Measurements from ENCODE around the gene PAQR4.

Gene PAQR4

DNA sequence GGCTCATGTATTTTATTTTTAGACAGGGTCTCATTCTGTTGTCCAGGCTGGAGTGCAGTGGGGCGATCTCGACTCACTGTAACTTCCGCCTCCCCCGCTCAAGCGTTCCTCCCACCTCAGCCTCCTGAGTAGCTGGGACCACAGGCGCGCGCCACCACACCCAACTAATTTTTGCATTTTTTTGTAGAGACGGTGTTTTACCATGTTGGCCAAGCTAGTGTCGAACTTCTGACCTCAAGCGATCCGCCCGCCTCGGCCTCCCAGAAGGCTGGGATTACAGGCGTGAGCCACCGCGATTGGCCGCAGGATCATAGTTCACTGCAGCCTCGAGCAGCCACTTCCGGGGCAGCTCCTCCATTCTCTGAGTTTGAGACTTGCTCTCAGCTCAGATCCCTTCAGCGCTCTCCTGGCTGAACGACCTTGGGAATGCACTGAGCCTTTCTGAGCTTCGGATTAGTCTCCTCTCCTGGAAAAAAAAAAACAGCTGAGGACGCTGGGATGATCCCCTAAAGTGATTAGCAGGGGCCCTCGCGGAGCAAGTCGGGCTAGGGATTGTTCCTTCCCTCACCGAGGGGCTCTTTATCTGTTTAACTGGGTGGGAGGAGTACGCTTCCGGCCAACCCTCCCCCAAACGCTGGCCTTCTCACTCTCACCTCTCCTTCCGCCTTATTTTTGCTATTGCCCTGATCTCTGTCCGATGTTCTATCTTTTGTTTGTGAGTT, 12.2 kb downstream of the PAQR4 start:
- DNase-seq, result no peak

DNA sequence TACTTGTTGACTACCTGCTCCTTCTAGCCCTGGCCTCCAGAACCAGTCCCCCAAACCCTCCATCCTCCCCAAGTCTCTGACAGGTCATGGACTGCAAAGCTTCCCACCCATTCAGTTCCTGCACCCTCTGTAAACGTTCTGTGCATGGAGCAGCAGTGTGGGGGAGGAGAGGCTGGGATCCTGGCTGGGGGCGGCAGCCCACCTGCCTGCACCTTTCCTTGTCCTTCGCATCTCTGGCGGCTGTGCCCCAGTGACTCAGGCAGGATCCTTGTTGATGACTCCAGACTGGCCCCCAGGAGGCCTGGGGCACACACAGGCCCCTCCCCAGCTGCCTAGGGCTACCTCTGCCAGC, 12.7 kb downstream of the PAQR4 start:
- no peak for DNase-seq

DNA sequence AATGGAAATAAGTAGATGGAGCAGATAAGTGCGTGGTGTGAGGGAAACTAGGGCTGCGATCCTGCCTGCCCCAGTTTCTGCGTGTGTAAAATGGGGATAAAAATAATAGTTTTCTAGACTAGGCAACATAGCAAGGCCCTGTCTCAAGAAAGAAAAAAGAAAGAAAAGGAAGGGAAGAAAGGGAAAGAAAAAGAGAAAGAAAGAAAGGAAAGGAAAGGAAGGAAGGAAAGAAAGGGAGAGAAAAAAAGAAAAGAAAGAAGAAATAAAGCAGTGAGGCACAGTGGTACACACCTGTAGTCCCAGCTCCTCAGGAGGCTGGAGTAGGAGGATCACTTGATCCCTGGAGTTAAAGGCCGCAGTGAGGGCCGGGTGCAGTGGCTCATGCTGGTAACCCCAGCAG, 13.3 kb downstream of the PAQR4 start:
- DNase-seq, result no peak

GRCh38 chr16:2983706-2984136, 14.6 kb downstream of the PAQR4 start:
- DNase-seq, result peak; percentile 70

GRCh38 chr16:2985462-2985861, 16.3 kb downstream of the PAQR4 start:
- DNase-seq, result no peak

GRCh38 chr16:2985893-2986355, 16.8 kb downstream of the PAQR4 start:
- no peak for DNase-seq

- no peak for DNase-seq
Measured at GRCh38 chr16:2986623-2987188, 17.6 kb downstream of the PAQR4 start.

GRCh38 chr16:2987286-2987685, 18.1 kb downstream of the PAQR4 start:
- no peak for DNase-seq

DNA sequence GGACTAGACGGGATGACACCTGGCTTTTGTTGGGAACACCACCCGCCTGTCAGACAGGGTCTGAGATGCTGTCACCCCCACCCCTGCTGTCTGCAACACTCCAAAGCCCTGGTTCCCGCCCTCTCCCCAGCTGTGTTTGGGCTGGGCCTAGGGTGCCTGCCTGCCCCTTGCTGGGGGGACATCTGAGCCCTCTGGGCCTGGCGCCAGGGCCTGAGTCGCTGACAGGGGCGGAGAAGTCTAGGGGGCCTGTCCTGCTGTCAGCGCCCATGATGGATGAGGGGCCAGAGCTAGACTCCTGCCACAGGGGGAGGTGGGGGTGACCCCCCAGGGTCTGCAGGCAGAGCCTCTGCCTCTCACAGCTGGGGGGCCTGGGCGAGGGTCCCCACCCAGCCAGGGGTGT, 18.7 kb downstream of the PAQR4 start:
- DNase-seq, result no peak

DNA sequence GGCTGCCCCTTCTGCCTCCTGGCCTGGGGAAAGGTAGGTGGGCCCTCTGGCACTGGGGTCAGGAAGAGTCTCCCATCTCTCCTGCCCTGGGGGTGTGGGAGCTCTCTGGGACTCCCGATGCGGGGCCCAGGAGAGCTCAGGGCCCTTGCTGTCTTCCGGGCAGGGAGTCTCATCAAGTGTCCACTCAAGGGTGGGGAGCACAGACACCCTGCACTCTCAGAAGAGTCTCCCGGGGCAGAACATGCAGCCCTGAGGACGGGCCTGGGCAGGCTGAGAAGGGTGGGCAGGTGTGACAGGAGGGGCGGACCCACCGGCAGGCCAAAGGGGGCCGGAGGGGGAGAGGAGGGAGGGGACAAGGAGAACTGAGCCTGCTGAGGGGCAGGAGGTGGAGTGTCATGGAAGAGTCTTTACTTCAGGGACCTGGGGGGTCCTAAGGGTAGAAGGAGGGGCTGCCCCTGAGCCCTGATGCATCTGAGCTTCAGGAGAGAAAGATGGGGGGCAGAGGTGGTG, 19.5 kb downstream of the PAQR4 start:
- no peak for DNase-seq

DNA sequence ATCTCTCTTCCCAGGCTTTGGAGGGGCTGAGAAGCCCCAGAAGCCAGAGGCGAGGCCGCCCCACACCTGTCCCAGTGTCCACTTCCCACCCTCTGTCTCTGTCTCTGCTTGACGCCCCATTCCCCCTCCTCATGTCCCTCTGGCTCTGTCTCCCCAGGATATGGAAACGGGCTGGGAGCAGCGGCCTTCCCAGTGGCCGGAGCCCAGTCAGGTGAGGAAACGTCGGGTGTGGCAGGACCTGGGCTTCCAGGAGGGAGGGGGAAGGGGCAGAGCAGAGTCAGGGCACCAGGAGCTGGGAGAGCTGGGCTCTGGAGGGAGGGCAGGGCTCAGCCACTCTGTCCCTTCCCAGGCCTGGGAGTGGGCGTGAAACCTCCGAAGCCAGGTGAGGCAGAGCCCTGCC, 21.7 kb downstream of the PAQR4 start:
- no peak for DNase-seq

GRCh38 chr16:2991566-2992261, 22.6 kb downstream of the PAQR4 start:
- no peak for DNase-seq

GRCh38 chr16:2992383-2993081, 23.4 kb downstream of the PAQR4 start:
- no peak for DNase-seq

- DNase-seq, result no peak
Measured at GRCh38 chr16:2996298-2996697, 27.1 kb downstream of the PAQR4 start.

DNA sequence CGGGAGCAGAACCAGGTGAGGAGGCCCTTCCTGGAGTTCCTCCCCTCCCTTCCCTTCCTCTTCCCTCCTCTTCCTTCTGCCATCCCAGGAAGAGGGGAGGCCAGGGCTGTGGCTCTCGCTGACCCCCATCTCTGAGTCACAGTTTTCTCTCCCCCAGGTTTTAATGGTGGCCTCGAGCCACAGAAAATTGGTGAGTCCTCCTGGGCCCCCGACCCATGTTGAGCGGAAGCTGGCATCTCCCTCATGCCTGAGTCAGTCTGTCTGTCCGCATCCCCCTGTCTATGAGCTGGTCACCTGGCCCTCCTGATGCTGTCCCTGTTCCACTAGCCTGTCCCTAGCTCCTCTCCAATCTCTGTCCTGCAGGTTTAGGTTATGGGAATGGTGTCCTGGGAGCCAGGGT, 30.8 kb downstream of the PAQR4 start:
- no peak for DNase-seq

DNA sequence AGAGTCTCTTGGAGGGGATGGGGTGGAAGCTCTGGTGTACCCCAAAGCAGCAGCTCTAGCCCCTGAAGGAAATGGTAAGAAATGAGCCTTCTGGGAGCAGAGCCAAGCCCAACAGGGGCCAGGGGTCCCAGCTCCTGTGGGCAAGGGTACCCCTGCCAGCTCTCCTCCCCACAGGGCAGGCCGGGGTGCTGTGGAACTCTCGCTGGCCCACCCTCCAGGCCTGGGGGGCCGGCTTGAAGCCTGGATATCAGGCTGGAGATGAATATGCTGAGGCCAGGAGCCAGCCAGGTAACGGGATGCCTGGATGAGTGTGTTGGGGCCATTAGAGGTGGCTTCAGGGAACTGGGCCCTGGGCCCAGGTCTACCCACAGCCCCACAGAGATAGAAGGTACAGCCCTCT, 31.4 kb downstream of the PAQR4 start:
- no peak for DNase-seq

DNA sequence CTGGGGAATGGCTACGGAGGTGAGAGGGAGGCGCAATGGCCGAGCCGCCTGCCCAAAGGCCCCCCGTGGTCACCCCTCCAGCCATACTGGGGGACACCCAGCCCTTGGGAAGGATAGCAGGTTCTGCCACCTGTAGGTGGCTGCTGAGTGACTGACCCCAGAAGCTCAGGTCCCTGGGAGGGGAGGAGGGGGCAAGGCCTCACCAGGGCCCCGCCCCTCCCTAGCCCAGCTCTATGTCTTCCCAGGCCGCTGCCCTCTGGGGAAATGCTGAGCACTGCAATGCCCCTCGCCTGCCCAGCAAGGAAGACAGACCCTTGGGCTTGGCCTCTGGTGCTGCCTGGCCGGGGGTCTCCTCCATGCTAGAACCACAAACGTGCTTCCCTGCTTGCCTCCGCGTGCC, 32.2 kb downstream of the PAQR4 start:
- DNase-seq, result no peak

DNA sequence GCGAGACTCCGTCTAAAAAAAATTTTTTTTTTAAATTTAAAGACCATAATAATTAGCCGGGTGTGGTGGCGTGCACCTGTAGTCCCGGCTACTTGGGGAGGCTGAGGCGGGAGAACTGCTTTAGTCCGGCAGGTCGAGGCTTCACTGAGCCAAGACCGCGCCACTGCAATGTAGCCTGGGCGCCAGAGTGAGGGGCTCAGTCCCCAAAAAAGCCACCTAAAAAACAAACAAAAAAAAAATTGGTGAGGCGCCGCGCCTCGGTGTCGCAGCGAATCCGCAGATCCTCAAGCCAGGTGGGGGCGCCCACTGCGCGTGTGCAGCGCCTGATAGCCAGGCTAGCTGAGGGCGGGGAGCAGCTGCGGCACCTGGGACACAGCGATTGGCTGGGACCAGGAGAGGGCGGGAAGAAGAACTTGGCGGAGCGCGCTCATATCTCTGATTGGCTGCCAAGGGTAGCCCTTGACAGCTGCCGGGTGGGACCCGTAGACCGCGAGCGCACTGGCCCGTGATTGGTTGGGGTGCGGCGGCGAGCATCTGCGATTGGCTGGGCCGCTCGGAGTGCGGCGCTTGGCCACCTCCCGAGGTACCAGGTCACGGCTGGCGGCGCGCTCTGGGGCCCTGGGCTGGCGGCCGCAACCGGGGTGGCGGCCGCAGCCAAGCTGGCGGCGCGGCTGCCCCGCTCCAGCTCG, 34.6 kb downstream of the PAQR4 start:
- peak; percentile 97 for DNase-seq

DNA sequence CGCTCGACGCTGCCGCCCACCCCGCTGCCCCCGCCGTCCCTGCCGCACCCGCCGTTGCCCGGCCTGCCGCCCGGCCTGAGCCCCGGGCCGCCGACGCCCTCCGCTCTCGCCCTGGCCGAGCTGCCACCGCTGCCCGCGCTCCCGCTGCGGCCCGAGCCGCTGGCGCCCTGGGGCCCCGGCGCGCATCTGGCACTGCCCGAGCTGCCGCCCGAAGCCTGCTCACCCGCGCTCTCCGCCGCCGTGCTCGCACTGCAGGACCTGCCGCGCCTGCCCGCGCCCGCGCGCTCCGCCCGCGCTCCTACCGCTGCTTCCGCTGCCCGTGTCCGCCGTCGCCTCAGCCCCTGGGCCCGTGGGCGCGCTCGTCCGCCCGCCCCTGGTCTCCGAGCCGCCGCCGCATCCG, 35.2 kb downstream of the PAQR4 start:
- peak; percentile 26 for DNase-seq

DNA sequence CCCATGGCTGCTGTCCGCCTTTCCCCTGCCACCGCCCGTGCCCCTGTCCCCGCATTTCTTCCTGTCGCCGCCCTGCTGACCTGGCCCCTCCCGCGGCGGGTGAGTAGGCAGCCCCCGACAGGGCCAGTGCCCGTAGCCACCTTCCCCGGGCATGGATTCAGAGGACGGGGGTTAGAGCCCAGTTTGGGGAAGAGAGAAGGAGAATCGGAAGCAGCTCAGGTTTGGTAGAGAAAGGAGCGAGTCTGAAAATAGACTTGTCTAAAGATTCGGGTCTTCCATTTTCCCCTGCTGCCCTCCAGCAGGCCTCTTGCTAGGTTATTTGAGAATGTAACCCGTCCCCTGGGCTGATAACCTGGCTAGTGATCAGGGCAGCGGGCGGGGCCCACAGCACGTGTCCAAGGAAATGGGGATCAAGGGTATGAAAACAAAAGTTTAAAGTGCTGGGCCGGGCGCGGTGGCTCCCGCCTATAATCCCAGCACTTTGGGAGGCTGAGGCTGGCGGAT, 35.7 kb downstream of the PAQR4 start:
- no peak for DNase-seq

DNA sequence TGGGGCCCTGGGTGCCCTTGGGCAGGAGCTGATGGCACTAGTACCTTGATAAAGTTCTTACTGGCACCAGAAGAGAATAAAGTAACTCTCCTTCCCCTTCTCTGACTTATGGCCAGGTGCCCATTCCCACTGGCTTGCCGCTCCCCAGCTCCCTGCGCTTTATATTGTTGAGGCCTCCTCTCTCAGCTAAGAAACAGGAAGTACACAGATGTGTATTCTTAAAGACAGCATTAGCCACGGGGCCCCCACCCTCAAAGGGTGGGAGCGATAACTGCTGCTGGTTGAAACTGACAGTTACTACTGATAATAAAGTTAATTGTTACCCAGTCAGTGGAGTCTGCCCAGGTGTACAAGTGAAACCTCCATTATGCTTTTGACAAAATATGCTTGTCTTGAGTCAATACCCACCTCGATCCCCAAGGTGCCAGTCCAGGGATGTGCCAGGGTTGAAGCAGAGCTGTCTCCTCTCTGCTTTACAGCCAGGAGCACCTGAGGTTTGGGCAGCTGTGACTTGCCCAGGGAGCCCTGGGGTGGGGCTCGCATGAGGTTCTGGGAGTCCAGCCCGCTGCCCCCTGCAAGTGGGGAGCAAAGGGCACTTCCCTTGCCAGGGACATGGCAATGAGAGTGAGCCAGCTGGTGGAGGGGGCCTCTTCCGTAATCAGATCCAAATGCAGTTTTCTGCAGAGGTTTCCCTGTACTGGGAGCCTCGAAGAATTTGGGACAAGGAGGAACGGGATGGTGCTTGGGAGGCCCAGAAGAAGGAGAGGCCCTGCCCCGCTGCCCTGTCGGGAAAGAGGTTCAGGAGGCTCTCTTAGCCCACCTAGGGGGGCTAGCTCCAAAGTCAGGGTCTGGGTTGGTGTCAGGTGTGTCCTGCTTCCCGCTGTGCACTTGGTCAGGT, 38.2 kb downstream of the PAQR4 start:
- DNase-seq, result no peak

Measured in CD4-positive, alpha-beta T cell treated with Interleukin-6 for 4 hours (primary cell).